IPS-18a (cell line): ENCODE data around the gene NAT10.
"Not testable (repeated sequence)": the region's sequence is repeated elsewhere in the genome, so short reads cannot be mapped to it uniquely, and the experiment has no call there.

Experiments used
- H3K27ac ChIP-seq: one replicate; pipeline ENCODE4 v1.5.1; 2013; ENCODE audit warnings: low read length
- H3K27me3 ChIP-seq: one replicate; pipeline ENCODE4 v1.6.1; 2013; ENCODE audit warnings: mild to moderate bottlenecking, low read length; ENCODE audit not compliant: control insufficient read depth, insufficient read depth
- H3K36me3 ChIP-seq: one replicate; pipeline ENCODE4 v1.6.1; 2013; ENCODE audit warnings: low read depth, low read length; ENCODE audit not compliant: control insufficient read depth
- H3K4me1 ChIP-seq: one replicate; pipeline ENCODE4 v1.6.1; 2013; ENCODE audit warnings: low read depth, low read length; ENCODE audit not compliant: control insufficient read depth
- H3K4me3 ChIP-seq: one replicate; pipeline ENCODE4 v1.5.1; 2013; ENCODE audit warnings: low read length
- H3K9ac ChIP-seq: one replicate; pipeline ENCODE4 v1.6.1; 2013; ENCODE audit warnings: mild to moderate bottlenecking, low read length, moderate library complexity
- H3K9me3 ChIP-seq: one replicate; pipeline ENCODE4 v1.6.1; 2013; ENCODE audit warnings: low read depth, low read length; ENCODE audit not compliant: control insufficient read depth

NAT10 gene

DNA sequence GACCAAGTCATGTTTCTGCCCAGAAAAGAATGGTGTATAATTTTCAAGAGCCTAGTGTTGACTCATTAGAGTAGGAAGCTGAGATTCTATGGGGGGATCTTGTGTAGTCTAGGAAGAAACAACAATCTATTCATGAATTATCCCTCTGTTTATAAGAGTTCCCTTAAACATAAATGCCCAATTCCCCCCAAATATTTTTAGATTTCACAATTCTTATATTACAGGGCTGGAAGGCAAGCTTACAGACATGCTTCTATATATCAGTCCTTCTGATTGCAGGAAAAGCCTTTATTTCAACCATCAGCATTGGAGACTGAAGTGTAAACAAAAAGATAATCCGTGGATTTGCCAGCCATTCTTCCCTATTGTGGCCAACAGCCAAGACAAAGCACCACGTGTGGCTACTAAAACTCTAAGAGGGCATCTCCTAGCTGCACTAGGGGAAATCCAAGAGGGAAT lies 71.4 kb downstream of the NAT10 start:
- Histone ChIP-seq H3K4me1 (peaks cover 4% of the 10 kb centered on the region), H3K4me3 (no peak overlapping the region), H3K36me3 (no peaks in the 10 kb centered on the region), H3K9ac (no peak overlapping the region), H3K27ac (no peak overlapping the region), H3K9me3 (no peaks in the 10 kb centered on the region), H3K27me3 (peaks cover 10% of the 10 kb centered on the region)

DNA sequence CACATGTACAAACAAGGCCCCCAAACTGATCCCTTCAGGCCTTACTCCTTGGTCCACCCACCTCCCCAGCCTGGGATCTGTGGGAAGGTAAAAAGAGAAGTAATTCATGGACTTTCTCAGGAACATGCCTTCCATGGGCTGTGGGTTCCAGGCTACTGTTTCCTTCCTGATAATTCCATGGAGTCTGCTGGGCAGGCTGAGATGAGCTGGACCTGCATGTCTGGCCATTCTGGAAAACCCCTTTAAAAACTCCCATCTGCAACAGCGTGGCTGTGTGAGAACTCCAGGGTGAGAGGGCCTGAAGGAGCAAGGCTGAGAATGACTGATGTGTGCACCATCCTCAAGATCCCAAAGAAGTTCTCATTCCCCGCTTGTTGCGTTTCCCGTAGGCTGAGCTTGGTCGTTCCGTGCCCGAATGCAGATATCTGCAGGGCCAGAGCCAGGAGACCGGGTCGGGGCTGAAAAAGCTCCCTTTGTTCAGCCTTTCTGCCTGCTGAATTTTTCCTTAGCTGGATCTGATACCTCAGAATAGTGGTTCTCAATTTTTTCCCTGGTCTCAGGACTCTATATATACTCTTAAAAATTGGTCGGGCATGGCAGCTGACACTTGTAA lies 72.9 kb downstream of the NAT10 start:
- Histone ChIP-seq H3K9me3 (no peaks in the 10 kb centered on the region), H3K4me1 (peaks cover 4% of the 10 kb centered on the region), H3K4me3 (no peak overlapping the region), H3K36me3 (no peaks in the 10 kb centered on the region), H3K27me3 (peaks cover 10% of the 10 kb centered on the region), H3K9ac (no peak overlapping the region), H3K27ac (no peak overlapping the region)

DNA sequence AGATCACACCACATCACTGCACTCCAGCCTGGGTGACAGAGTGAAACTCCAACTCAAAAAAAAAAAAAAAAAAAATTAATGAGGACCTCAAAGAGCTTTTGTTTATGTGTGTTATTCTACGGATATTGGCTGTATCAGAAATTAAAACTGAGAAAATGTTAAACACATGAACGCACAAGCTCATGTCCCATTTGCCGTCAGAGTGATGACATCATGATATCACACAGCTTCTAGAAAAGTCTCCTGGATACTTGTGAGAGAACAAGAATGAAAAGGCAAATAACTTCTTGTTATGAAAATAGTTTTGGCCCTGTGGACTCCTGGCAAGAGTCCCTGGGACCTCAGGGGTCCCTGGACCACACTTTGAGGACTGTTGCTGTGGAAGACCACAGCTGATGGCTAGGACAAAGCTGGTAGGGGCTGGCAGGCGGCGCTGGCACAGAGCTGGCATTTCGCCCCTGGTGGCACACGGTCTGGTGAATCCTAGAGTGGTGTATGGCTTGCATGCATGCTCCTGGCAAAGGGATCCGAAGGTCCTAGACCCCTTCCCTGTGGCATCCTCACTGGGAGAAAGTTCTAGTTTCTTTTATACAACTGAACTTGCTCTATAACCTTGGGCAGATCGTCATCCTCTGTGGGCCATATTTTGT lies 73.7 kb downstream of the NAT10 start:
- H3K27ac ChIP-seq: no peak overlapping the region
- peaks cover 4% of the 10 kb centered on the region for H3K4me1 ChIP-seq
- H3K9ac ChIP-seq: no peak overlapping the region
- H3K9me3 ChIP-seq: no peaks in the 10 kb centered on the region
- no peak overlapping the region for H3K4me3 ChIP-seq
- no peaks in the 10 kb centered on the region for H3K36me3 ChIP-seq
- H3K27me3 ChIP-seq: peaks cover 6% of the 10 kb centered on the region

DNA sequence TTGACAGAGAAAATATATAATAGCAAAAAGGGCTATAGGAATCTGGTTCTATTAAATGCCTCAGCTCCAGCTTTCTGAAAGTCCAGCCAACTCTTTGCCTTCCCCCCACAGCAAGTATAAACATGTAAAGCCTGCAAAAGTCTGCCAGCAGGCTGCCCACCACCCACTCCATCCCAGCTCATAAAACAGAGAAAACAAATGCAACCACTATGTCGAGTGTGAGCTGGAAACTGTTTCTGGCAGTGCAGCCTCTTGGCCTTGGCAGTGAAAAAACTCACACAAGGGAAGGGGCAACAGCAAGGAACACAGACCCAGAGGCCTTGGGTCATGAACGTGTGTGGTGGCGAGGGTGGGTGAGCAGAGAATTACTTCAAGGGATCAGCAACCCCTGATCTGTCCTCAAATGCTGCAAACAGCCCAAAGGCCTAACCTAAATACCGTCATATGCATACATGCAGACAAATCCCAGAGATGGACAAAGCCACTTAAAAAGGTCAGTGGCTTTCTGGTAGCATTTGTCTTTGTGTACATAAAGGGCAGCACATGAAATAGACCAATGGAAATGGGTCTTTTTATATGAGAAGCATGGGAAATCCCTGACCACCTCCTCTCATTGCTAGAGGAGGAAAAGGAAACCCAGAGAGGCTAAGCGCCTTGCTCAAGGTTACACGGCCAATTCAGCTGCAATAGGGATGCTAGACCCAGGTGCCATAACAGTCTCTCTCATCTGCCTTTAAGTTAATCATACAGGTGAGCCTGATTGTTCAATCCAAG lies 74.8 kb downstream of the NAT10 start:
- Histone ChIP-seq H3K9ac (no peak overlapping the region), H3K36me3 (no peaks in the 10 kb centered on the region), H3K4me1 (no peaks in the 10 kb centered on the region), H3K27me3 (peaks cover 4% of the 10 kb centered on the region), H3K27ac (no peak overlapping the region), H3K9me3 (no peaks in the 10 kb centered on the region), H3K4me3 (no peak overlapping the region)

DNA sequence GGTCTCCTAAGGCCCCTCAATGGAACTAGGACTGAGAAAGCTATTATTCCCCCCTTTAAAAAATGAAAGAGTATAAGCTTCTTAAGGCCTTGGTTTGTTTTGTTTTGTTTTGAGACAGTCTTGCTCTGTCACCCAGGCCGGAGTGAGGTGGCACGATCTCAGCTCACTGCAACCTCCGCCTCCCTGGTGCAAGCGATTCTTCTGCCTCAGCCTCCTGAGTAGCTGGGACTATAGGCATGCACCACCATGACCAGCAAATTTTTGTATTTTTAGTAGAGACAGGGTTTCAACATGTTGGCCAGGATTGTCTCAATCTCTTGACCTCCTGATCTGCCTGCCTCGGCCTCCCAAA lies 75.4 kb downstream of the NAT10 start:
- not testable (repeated sequence) for H3K4me3 ChIP-seq, H3K4me1 ChIP-seq, H3K36me3 ChIP-seq, H3K9me3 ChIP-seq, H3K9ac ChIP-seq, H3K27me3 ChIP-seq, H3K27ac ChIP-seq

DNA sequence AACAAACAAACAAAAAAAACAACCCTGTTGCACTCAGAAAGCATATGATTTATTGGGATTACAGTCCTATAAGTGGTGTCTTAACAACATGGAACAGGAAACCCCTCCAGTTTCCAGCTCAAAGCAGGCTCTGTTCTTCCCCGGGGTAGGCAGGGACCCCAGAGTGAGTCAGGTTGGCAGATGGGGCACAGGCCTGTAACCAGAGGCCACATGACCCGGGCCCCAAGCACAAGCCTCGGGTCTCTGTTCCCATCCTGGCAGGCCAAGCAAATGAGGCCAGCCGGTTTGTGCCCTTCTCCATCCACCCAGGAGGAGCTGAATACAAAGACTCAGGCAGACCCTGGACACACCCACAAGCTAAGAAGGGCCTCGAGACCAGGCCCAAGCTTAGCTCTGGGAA lies 75.8 kb downstream of the NAT10 start:
- Histone ChIP-seq H3K36me3 (no peaks in the 10 kb centered on the region), H3K27me3 (no peaks in the 10 kb centered on the region), H3K27ac (no peak overlapping the region), H3K9me3 (no peaks in the 10 kb centered on the region), H3K4me3 (no peak overlapping the region), H3K9ac (no peak overlapping the region), H3K4me1 (peaks cover 10% of the 10 kb centered on the region)

DNA sequence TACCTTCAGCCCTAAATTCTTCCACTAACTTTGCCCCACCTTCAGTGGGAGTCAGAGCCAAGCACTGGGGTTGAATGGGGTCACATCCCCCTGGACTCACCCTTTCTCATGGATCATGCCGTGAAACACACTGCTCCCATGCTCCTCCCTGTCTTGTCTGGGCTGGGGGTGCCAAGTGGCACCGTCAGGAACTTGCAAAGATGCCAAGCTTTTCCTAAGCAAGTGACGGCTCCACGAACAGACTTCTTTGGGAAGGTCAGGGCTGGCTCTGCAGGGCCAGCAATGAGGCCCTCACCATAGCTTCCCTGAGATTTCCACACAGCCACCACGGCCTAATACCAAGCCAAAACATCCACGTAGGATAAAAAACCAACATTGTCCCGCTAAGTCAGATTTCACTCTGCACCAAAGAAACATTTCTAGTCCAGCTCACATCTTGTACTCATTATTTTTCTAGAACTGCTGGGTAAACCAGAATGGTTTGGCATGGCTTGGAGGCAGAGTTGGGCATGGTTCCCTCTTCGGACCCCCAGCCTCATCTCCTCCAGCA lies 76.5 kb downstream of the NAT10 start:
- no peaks in the 10 kb centered on the region for H3K9me3 ChIP-seq
- H3K9ac ChIP-seq: no peak overlapping the region
- H3K27ac ChIP-seq: no peak overlapping the region
- H3K27me3 ChIP-seq: no peaks in the 10 kb centered on the region
- H3K4me3 ChIP-seq: no peak overlapping the region
- H3K4me1 ChIP-seq: peaks cover 17% of the 10 kb centered on the region
- H3K36me3 ChIP-seq: no peaks in the 10 kb centered on the region

DNA sequence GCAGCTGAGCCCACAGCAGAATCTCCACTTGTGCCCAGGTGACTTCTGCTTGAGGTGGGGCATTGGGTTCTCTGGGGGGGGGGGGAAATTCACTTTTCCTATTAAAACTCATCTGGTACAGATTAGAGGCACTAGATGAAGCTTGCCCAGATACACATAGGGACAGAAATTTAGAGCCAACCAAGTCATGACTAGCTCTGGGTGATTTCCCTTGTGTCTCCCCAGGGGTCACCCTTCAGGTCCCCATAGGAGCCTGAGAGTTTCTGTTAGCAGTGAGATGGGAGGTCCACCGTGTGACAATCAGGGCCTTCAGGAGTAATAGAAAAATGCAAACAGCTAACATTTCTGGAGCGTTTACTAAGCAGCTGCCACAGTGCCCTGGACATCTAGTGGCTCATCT lies 77.0 kb downstream of the NAT10 start:
- H3K27me3 ChIP-seq: no peaks in the 10 kb centered on the region
- no peaks in the 10 kb centered on the region for H3K9me3 ChIP-seq
- no peaks in the 10 kb centered on the region for H3K36me3 ChIP-seq
- no peak overlapping the region for H3K27ac ChIP-seq
- no peak overlapping the region for H3K9ac ChIP-seq
- H3K4me3 ChIP-seq: no peak overlapping the region
- peaks cover 20% of the 10 kb centered on the region for H3K4me1 ChIP-seq

DNA sequence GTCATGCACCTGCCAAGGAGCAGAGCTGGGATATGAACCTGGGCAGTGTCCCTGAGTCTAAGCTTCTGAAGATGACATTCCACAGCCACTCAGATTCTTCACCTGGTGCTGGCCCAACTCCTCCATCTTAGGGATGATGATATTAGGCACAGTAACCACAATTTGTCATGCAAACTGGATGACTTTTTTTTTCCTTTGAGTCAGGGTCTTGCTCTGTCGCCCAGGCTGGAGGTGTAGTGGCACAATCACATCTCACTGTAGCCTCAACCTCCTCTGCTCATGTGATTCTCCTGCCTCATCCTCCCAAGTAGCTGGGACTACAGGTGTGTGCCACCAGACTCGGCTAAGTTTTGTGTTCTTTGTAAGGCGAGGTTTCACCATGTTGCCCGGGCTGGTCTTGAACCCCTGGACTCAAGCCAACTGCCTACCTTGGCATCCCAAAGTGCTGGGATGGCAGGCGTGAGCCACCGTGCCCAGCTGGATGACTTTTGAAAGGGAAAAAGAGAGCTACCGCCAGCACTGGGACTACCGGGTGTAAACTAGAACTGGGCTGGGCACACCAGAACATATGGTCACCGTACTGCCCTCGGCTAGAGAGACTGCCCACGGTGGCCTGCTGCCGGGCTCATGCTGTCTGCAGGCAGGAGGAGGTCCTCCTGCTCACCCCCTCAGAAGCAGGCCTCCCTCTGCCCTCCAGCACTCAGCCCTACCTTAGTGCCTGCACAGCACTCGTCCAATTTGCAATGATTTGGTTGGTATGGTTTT lies 77.7 kb downstream of the NAT10 start:
- Histone ChIP-seq H3K27ac (no peak overlapping the region), H3K9me3 (no peaks in the 10 kb centered on the region), H3K27me3 (no peaks in the 10 kb centered on the region), H3K36me3 (no peaks in the 10 kb centered on the region), H3K9ac (no peak overlapping the region), H3K4me1 (peaks cover 23% of the 10 kb centered on the region), H3K4me3 (no peak overlapping the region)

DNA sequence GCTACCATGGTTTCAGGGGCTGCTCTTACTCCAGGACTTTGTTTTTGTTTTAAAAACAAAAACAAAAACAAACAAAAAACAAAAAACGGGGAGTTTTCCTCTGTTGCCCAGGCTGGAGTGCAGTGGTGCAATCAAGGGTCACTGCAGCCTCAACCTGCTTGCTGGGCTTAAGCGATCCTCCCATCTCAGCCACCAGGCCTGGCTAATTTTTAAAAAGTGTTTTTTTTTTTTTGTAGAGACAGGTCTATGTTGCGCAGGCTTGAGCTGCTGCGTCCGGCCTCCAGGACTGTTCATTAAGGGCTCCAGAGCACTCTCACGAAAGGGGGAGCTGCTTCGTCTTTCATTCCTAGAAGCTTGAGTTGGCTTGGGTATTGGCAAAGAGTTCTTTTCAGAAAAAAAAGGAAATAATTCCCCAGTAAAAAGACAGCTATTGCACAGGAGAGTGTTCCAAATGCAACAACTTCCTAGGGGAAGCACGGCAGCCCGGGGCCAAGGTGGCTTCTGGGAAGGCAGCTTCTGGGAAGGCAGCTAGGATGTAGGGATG lies 78.5 kb downstream of the NAT10 start:
- Histone ChIP-seq H3K4me3 (no peak overlapping the region), H3K4me1 (peaks cover 31% of the 10 kb centered on the region), H3K9me3 (no peaks in the 10 kb centered on the region), H3K9ac (no peak overlapping the region), H3K27me3 (no peaks in the 10 kb centered on the region), H3K36me3 (no peaks in the 10 kb centered on the region), H3K27ac (no peak overlapping the region)

DNA sequence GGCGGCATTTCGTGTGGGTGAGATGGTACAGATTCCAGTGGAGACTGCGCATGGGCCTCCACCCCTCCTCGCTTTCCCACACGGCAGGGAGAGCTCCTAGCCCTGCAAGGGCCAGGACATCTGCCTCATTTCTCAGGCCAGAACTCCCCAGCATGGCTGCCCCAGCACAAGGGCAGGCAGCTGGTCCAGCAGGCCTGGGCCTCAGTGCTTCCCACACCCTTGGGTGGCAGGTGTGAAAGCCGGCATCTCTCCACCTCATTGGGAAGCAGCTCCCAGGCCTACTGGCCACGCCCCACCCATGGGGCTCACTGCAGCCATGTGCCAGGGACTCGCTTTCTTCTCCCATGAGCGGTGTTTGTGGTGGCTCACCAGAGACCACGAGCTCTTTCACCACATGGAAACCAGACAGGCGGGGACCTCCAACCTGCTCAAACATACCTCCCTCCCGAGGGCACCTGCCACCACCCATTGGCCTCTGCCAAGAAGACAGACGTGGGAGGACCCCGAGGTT lies 79.1 kb downstream of the NAT10 start:
- H3K36me3 ChIP-seq: no peaks in the 10 kb centered on the region

More for the DNA sequence above, 79.1 kb downstream of the NAT10 start:
- H3K4me3 ChIP-seq: no peak overlapping the region
- H3K27ac ChIP-seq: no peak overlapping the region
- no peak overlapping the region for H3K9ac ChIP-seq
- no peaks in the 10 kb centered on the region for H3K9me3 ChIP-seq
- H3K27me3 ChIP-seq: no peaks in the 10 kb centered on the region
- H3K4me1 ChIP-seq: peaks cover 31% of the 10 kb centered on the region
